Measurements from ENCODE around the gene TSPAN14.

The TSPAN14 gene

DNA sequence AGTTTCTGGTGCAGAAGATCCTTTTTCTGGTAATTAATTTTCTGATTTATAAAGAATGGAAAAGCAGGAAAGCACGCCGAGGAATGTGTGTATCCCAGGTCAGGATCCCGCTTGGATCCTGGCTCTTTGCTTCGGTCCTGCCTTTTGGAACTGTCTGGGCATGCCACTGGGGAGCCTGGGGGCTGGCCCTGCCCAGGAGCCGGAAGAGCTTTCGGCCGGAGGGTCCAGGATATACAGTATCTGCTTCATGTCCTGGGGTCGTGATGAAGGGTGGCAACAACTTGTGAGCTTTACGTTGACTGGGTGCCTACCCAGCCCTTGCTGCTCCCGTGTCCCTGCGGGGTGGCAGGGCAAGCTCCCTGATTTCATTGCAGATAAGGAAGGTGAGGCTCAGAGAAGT, 86.0 kb downstream of the TSPAN14 start:
- Histone ChIP-seq H2AFZ (ENCODE audit: low read length) (no peak overlapping the region), H3K27me3 (replicated peaks; ENCODE audit: insufficient read depth, low read length) (no peaks in the 10 kb centered on the region), H3K9me2 (replicated peaks; ENCODE audit: insufficient read depth, low read length) (no peaks in the 10 kb centered on the region), H3K27ac (ENCODE audit: low read length) (no peak overlapping the region), H3K4me2 (ENCODE audit: low read depth, low read length) (no peak overlapping the region), H3K36me3 (replicated peaks; ENCODE audit: insufficient read depth, low read length) (no peaks in the 10 kb centered on the region), H3K79me2 (ENCODE audit: low read length) (no peaks in the 10 kb centered on the region), H3K4me1 (ENCODE audit: low read length) (no peaks in the 10 kb centered on the region), H3F3A (ENCODE audit: insufficient read depth, low read length) (no peaks in the 10 kb centered on the region), H3K9me3 (replicated peaks; ENCODE audit: insufficient read depth, low read length) (no peaks in the 10 kb centered on the region), H4K20me1 (ENCODE audit: insufficient read depth, low read length) (no peaks in the 10 kb centered on the region), H3K4me3 (ENCODE audit: low read length) (no peak overlapping the region), H3K9ac (ENCODE audit: low read length) (no peak overlapping the region)
- no peak for TF ChIP-seq EZH2 (optimal IDR thresholded peaks at IDR 0.05; ENCODE audit: low read depth, low read length)
- TF ChIP-seq, protein P1, sequence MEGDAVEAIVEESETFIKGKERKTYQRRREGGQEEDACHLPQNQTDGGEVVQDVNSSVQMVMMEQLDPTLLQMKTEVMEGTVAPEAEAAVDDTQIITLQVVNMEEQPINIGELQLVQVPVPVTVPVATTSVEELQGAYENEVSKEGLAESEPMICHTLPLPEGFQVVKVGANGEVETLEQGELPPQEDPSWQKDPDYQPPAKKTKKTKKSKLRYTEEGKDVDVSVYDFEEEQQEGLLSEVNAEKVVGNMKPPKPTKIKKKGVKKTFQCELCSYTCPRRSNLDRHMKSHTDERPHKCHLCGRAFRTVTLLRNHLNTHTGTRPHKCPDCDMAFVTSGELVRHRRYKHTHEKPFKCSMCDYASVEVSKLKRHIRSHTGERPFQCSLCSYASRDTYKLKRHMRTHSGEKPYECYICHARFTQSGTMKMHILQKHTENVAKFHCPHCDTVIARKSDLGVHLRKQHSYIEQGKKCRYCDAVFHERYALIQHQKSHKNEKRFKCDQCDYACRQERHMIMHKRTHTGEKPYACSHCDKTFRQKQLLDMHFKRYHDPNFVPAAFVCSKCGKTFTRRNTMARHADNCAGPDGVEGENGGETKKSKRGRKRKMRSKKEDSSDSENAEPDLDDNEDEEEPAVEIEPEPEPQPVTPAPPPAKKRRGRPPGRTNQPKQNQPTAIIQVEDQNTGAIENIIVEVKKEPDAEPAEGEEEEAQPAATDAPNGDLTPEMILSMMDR (IDR thresholded peaks at IDR 0.05; ENCODE audit: low read length), result no peak
- no peak for TF ChIP-seq EZH2phosphoT487 (IDR thresholded peaks at IDR 0.05; ENCODE audit: low read length)
- DNase-seq, result no peak

DNA sequence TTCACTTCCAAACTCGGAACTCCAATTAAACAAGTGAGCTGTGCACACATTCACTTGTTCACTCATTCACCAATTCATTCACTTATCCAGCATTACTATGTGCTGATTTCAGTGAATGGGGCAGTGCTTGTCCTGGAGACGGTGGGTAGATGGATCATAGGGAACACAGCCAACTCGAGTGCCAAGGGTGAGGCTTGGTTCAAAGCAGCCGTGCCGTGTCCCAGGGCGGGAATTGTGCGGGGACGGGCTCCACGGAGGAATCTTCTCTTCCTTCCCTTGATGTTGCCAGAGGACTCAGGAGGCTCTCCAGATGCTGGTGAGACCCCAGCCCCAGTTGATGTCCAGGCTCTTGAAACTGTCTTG, 86.5 kb downstream of the TSPAN14 start:
- Histone ChIP-seq H3K36me3 (replicated peaks; ENCODE audit: insufficient read depth, low read length) (no peaks in the 10 kb centered on the region), H3K4me1 (ENCODE audit: low read length) (no peaks in the 10 kb centered on the region), H3K4me2 (ENCODE audit: low read depth, low read length) (no peak overlapping the region), H2AFZ (ENCODE audit: low read length) (no peak overlapping the region), H3K79me2 (ENCODE audit: low read length) (no peaks in the 10 kb centered on the region), H3K4me3 (ENCODE audit: low read length) (no peak overlapping the region), H4K20me1 (ENCODE audit: insufficient read depth, low read length) (no peaks in the 10 kb centered on the region), H3F3A (ENCODE audit: insufficient read depth, low read length) (no peaks in the 10 kb centered on the region), H3K27me3 (replicated peaks; ENCODE audit: insufficient read depth, low read length) (no peaks in the 10 kb centered on the region), H3K27ac (ENCODE audit: low read length) (no peak overlapping the region), H3K9ac (ENCODE audit: low read length) (no peak overlapping the region), H3K9me2 (replicated peaks; ENCODE audit: insufficient read depth, low read length) (no peaks in the 10 kb centered on the region), H3K9me3 (replicated peaks; ENCODE audit: insufficient read depth, low read length) (no peaks in the 10 kb centered on the region)
- DNase-seq, result no peak
- TF ChIP-seq EZH2phosphoT487 (IDR thresholded peaks at IDR 0.05; ENCODE audit: low read length) (no peak), EZH2 (optimal IDR thresholded peaks at IDR 0.05; ENCODE audit: low read depth, low read length) (no peak)
- TF ChIP-seq, protein P1 (IDR thresholded peaks at IDR 0.05; ENCODE audit: low read length), result no peak

DNA sequence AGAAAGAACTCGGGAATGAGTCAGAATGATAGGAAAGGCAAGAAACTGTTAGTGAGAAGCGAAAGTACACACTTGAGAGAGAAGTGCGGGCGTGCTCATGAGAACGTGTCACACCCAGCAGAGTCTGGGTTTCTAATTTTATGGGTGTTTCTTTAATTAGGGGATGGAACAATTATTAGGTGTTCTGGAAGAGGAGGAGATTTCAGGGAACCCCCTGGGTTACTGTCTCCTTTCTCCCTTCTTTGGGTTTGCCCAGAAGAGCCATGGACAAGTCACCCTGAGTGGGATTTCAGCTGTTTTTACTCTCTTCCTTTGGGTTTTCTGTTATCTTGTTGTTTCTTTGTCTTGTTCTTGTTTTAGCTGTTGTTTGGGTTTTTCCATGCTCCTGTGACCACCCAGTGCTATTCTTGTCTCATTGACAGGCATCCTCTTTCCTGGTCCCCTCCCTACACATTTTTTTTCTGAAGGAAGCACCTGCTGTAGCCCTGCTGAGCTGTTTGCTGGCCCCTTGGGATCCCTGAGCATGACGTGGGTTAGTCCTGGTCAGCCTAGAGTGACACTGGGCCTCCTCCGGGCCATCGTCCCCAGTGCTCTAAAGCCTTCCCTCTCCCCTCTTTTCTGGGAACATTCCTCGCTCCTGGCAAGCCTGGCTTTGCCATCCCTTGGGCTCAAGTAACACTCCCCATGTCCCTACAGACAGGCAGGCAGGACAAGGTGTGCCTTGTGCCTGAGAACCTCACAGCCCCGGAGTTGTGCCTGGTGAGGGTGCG, 87.1 kb downstream of the TSPAN14 start:
- Histone ChIP-seq H3K9ac (ENCODE audit: low read length) (no peak overlapping the region), H3K9me3 (replicated peaks; ENCODE audit: insufficient read depth, low read length) (no peaks in the 10 kb centered on the region), H4K20me1 (ENCODE audit: insufficient read depth, low read length) (no peaks in the 10 kb centered on the region), H3K27me3 (replicated peaks; ENCODE audit: insufficient read depth, low read length) (no peaks in the 10 kb centered on the region), H2AFZ (ENCODE audit: low read length) (no peak overlapping the region), H3K4me2 (ENCODE audit: low read depth, low read length) (no peak overlapping the region), H3K4me3 (ENCODE audit: low read length) (no peak overlapping the region), H3K79me2 (ENCODE audit: low read length) (no peaks in the 10 kb centered on the region), H3K27ac (ENCODE audit: low read length) (no peak overlapping the region), H3K9me2 (replicated peaks; ENCODE audit: insufficient read depth, low read length) (no peaks in the 10 kb centered on the region), H3K36me3 (replicated peaks; ENCODE audit: insufficient read depth, low read length) (no peaks in the 10 kb centered on the region), H3F3A (ENCODE audit: insufficient read depth, low read length) (no peaks in the 10 kb centered on the region), H3K4me1 (ENCODE audit: low read length) (no peaks in the 10 kb centered on the region)
- DNase-seq, result no peak
- TF ChIP-seq EZH2phosphoT487 (IDR thresholded peaks at IDR 0.05; ENCODE audit: low read length) (no peak), EZH2 (optimal IDR thresholded peaks at IDR 0.05; ENCODE audit: low read depth, low read length) (no peak)
- TF ChIP-seq, protein P1 (IDR thresholded peaks at IDR 0.05; ENCODE audit: low read length), result no peak

All from MM.1S (cell line).